Subcutaneous adipose tissue (tissue), 4 donors: ENCODE data around the gene ABHD17C. TPM values are rescaled to one million over a fixed set of nuclear protein-coding genes. Genes with fewer than 3 reads are reported as not detected.

Source experiments
- CTCF ChIP-seq: fragments of 450-650 bp; IDR thresholded peaks from one replicate; pipeline ENCODE4 v1.5.1; 2016; ENCODE audit warnings: low read depth, mild to moderate bottlenecking, control low read depth, antibody characterized with exemption, moderate library complexity
- total RNA-seq, 4 donors: library from RNA; depleted of rRNA; stranded (reverse); fragments of >200 nt; gene quantifications; one replicate each; pipeline ENCODE4 v1.1.0, GENCODE V29; 2016

The ABHD17C gene
- total RNA-seq, 4 donors from 2014 or later, result 0.57 to 2.8 (median 1.7) TPM

- TF ChIP-seq CTCF, result no peak
Observed at GRCh38 chr15:80691575-80691974, 3.5 kb upstream of the ABHD17C start.

- TF ChIP-seq CTCF, result no peak
Observed at GRCh38 chr15:80693682-80694610, 1.2 kb upstream of the ABHD17C start.

GRCh38 chr15:80694611-80695098, 455 bp upstream of the ABHD17C start:
- TF ChIP-seq CTCF, result no peak

GRCh38 chr15:80695911-80696661, 976 bp downstream of the ABHD17C start:
- no peak for TF ChIP-seq CTCF

GRCh38 chr15:80697075-80697685, 2.1 kb downstream of the ABHD17C start:
- no peak for TF ChIP-seq CTCF

GRCh38 chr15:80698676-80699075, 3.6 kb downstream of the ABHD17C start:
- TF ChIP-seq CTCF, result no peak
